ENCODE measurements around the gene TEC. TPM values are rescaled to one million over a fixed set of nuclear protein-coding genes. Genes with fewer than 3 reads are reported as not detected.

The TEC gene
- total and polyA plus RNA-seq, 2 experiments from 2014 or later = not detected

DNA sequence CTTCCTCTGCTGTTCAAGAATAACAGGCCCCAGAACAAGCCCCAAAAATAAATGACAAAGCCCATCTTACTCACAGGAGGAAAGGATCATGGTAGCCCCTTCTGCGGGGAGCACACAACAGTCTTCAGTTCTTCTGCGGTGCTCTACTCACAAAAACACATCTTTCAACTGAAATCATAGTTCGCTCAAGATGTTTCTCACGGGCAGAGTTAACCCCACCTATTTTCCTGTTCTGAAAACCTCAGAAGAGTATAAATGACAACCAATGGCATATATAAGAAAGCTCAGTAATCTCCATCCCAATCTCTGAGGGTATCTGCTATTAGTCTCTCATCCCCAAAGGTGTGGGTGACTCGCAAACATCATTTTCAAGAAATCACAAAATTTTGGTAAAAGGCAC is 135.6 kb downstream of the TEC start, which contains the start of gene TXK:
Gene TXK (minus strand): TSS at position 170 of the 400 bp plus-strand sequence. CDS start 80 bp downstream, at position 90.
- no peaks in the 10 kb centered on the region for H3K9me3 ChIP-seq (ENCODE audit: low read depth)
- in situ Hi-C loops (cut with MboI) = no loop called here
- no peak within 1 kb of the TSS for H2AFZ ChIP-seq
- no peaks in the 10 kb centered on the region for H4K20me1 ChIP-seq (ENCODE audit: insufficient read depth)
- no peaks in the 10 kb centered on the region for H3K9me2 ChIP-seq (ENCODE audit: insufficient read depth)
- no peaks in the 10 kb centered on the region for H3K27me3 ChIP-seq (replicated peaks; ENCODE audit: insufficient read depth)
- H3K79me2 ChIP-seq (ENCODE audit: insufficient read depth) = no peaks in the 10 kb centered on the region
- no peaks in the 10 kb centered on the region for H3K36me3 ChIP-seq (ENCODE audit: low read depth)
- no peak within 1 kb of the TSS for H3K4me3 ChIP-seq
- H3K9ac ChIP-seq = no peak within 1 kb of the TSS
- 0 out of 2 replicates have a peak, but pooled peaks cover 7% of the 10 kb centered on the region for H3K4me1 ChIP-seq (ENCODE audit: insufficient read depth)
- no peak within 1 kb of the TSS for H3K27ac ChIP-seq
- DNase-seq = no peak
- TF ChIP-seq EZH2 (IDR thresholded peaks at IDR 0.05; ENCODE audit: insufficient read depth, poor library complexity, severe bottlenecking) (no peak), EZH2phosphoT487 (IDR thresholded peaks at IDR 0.05; ENCODE audit: insufficient read depth, low read depth) (no peak)
- no peak within 1 kb of the TSS for H3K4me2 ChIP-seq (ENCODE audit: unreplicated experiment)
- H3F3A ChIP-seq (ENCODE audit: insufficient read depth) = peaks cover 3% of the 10 kb centered on the region
- 86 to 90% methylated on average over 5 of the region's 5 CpGs for WGBS, 2 experiments (ENCODE audit: low coverage in 1 of 2, low lambda C conversion rate in 2 of 2, missing lambda C conversion rate in 2 of 2)

DNA sequence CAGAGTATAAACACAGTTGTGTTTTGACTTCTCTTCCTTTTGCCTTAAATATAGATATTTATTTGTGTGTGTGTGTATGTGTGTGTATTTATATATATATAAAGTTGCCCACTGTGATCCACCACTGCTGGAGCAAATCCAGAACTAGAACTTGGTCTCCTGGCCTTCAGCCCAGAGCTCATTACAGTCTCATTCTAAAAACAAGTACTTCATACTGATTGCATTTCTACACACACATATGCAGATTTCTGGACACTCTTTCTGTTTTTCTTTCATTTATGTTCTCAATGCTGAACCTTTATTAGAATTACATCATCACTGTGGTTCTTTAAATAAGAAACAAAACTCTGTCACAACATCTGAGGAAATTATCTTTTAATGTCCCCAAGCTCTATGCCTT is 136.0 kb downstream of the TEC start:
- no peaks in the 10 kb centered on the region for H3K9me2 ChIP-seq (ENCODE audit: insufficient read depth)
- no peaks in the 10 kb centered on the region for H4K20me1 ChIP-seq (ENCODE audit: insufficient read depth)
- H2AFZ ChIP-seq = no peak overlapping the region
- H3K27me3 ChIP-seq (replicated peaks; ENCODE audit: insufficient read depth) = no peaks in the 10 kb centered on the region
- in situ Hi-C loops (cut with MboI) = no loop called here
- no peaks in the 10 kb centered on the region for H3K79me2 ChIP-seq (ENCODE audit: insufficient read depth)
- no peaks in the 10 kb centered on the region for H3K9me3 ChIP-seq (ENCODE audit: low read depth)
- no peak for TF ChIP-seq EZH2phosphoT487 (IDR thresholded peaks at IDR 0.05; ENCODE audit: insufficient read depth, low read depth)
- no peak for TF ChIP-seq EZH2 (IDR thresholded peaks at IDR 0.05; ENCODE audit: insufficient read depth, poor library complexity, severe bottlenecking)
- H3K4me3 ChIP-seq = no peak overlapping the region
- no peak for DNase-seq
- H3K36me3 ChIP-seq (ENCODE audit: low read depth) = no peaks in the 10 kb centered on the region
- peaks cover 11% of the 10 kb centered on the region for H3K4me1 ChIP-seq (ENCODE audit: insufficient read depth)
- peaks cover 8% of the 10 kb centered on the region for H3F3A ChIP-seq (ENCODE audit: insufficient read depth)
- no peak overlapping the region for H3K27ac ChIP-seq
- no peak overlapping the region for H3K4me2 ChIP-seq (ENCODE audit: unreplicated experiment)
- no peak overlapping the region for H3K9ac ChIP-seq

DNA sequence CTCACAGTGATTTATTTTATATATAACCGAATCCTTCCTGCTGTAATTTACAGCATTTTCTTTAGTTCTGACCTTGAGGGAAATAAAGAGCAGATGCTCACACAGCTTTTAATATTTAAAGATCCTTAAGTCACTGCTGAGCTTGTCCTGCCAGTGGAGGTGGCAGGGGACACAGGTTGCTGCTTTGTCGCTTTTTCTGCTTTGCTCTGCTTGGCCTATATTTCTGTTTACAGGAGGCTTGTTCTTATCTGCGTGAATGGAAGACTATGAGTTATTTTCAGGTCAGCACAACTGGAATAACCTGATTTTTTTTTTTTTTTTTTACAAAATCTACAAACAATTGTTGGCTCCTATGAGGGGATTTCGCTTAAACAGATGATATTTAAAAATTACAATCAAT is 137.9 kb downstream of the TEC start:
- H3K9ac ChIP-seq = no peak overlapping the region
- TF ChIP-seq EZH2phosphoT487 (IDR thresholded peaks at IDR 0.05; ENCODE audit: insufficient read depth, low read depth) = no peak
- no peak for TF ChIP-seq EZH2 (IDR thresholded peaks at IDR 0.05; ENCODE audit: insufficient read depth, poor library complexity, severe bottlenecking)
- no peaks in the 10 kb centered on the region for H3K27me3 ChIP-seq (replicated peaks; ENCODE audit: insufficient read depth)
- no peaks in the 10 kb centered on the region for H3K79me2 ChIP-seq (ENCODE audit: insufficient read depth)
- no peak overlapping the region for H3K27ac ChIP-seq
- H3K9me2 ChIP-seq (ENCODE audit: insufficient read depth) = no peaks in the 10 kb centered on the region
- H3K4me2 ChIP-seq (ENCODE audit: unreplicated experiment) = no peak overlapping the region
- H3K9me3 ChIP-seq (ENCODE audit: low read depth) = no peaks in the 10 kb centered on the region
- 92 to 93% methylated on average over 4 of the region's 4 CpGs for WGBS, 2 experiments (ENCODE audit: low coverage in 1 of 2, low lambda C conversion rate in 2 of 2, missing lambda C conversion rate in 2 of 2)
- no peaks in the 10 kb centered on the region for H4K20me1 ChIP-seq (ENCODE audit: insufficient read depth)
- in situ Hi-C loops (cut with MboI) = no loop called here
- no peak overlapping the region for H2AFZ ChIP-seq
- peaks cover 20% of the 10 kb centered on the region for H3F3A ChIP-seq (ENCODE audit: insufficient read depth)
- DNase-seq = no peak
- peaks cover 24% of the 10 kb centered on the region for H3K4me1 ChIP-seq (ENCODE audit: insufficient read depth)
- no peak overlapping the region for H3K4me3 ChIP-seq
- H3K36me3 ChIP-seq (ENCODE audit: low read depth) = no peaks in the 10 kb centered on the region

DNA sequence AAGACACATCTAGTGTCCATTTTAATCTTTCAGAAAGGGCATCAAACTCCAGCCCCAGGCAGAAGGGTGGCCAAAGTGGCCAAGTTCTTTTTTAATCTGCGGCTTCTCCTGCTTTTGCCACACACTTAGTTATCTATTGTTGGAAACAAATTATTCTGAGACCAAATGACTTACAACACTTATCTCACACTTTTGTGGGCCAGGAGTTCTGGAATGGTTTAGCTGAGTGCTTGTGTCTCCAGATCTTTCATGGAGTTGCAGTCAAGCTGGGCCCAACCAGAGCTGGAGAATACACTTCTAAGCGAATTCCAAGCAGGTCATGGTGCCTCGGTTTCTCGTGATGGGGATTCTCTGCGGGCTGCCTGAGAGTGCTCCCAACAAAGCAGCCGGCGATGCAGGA is 139.5 kb downstream of the TEC start:
- Histone ChIP-seq H3F3A (ENCODE audit: insufficient read depth) (peaks cover 20% of the 10 kb centered on the region), H3K4me3 (no peak overlapping the region), H3K27ac (no peak overlapping the region), H3K9ac (no peak overlapping the region), H3K27me3 (replicated peaks; ENCODE audit: insufficient read depth) (no peaks in the 10 kb centered on the region), H3K79me2 (ENCODE audit: insufficient read depth) (no peaks in the 10 kb centered on the region), H3K4me2 (ENCODE audit: unreplicated experiment) (no peak overlapping the region), H3K4me1 (ENCODE audit: insufficient read depth) (peaks cover 24% of the 10 kb centered on the region), H3K36me3 (ENCODE audit: low read depth) (no peaks in the 10 kb centered on the region), H2AFZ (no peak overlapping the region), H4K20me1 (ENCODE audit: insufficient read depth) (no peaks in the 10 kb centered on the region), H3K9me2 (ENCODE audit: insufficient read depth) (no peaks in the 10 kb centered on the region), H3K9me3 (ENCODE audit: low read depth) (no peaks in the 10 kb centered on the region)
- DNase-seq = no peak
- in situ Hi-C loops (cut with MboI) = no loop called here
- no peak for TF ChIP-seq EZH2 (IDR thresholded peaks at IDR 0.05; ENCODE audit: insufficient read depth, poor library complexity, severe bottlenecking)
- TF ChIP-seq EZH2phosphoT487 (IDR thresholded peaks at IDR 0.05; ENCODE audit: insufficient read depth, low read depth) = no peak
- WGBS, 2 experiments (ENCODE audit: low coverage in 1 of 2, low lambda C conversion rate in 2 of 2, missing lambda C conversion rate in 2 of 2) = 70 to 74% methylated on average over 7 of the region's 7 CpGs
